Aorta (tissue), 5 donors: ENCODE data around the gene CTNNBL1. TPM values are rescaled to one million over a fixed set of nuclear protein-coding genes. Genes with fewer than 3 reads are reported as not detected.

Experiments
- ATAC-seq: fragments of 200-7000 bp; cut with Tn5 transposase; one replicate; pipeline ENCODE4 v1.9.1; 2022; ENCODE audit warnings: moderate library complexity; ENCODE audit not compliant: low FRiP score
- DNase-seq, 2 donors: peaks; one replicate each; pipeline ENCODE4 v3.0.0-alpha.2; 2020
- H3K27ac ChIP-seq, 2 donors: one replicate each; pipeline ENCODE4 v1.5.1; 2013; ENCODE audit warnings: low read length in 2 of 2, mild to moderate bottlenecking in 2 of 2, moderate library complexity in 2 of 2, control low read depth in 1 of 2, inconsistent platforms in 1 of 2, low read depth in 1 of 2
- H3K27me3 ChIP-seq, 2 donors: one replicate each; pipeline ENCODE4 v1.6.1; 2013; ENCODE audit warnings: control low read depth in 1 of 2, low read length in 1 of 2, mild to moderate bottlenecking in 1 of 2, moderate library complexity in 1 of 2; ENCODE audit not compliant: insufficient read depth in 2 of 2, control insufficient read depth in 1 of 2
- H3K36me3 ChIP-seq, 2 donors: one replicate each; pipeline ENCODE4 v1.6.1; 2013; ENCODE audit warnings: control low read depth in 1 of 2, low read length in 1 of 2, mild to moderate bottlenecking in 1 of 2; ENCODE audit not compliant: insufficient read depth in 2 of 2, control insufficient read depth in 1 of 2
- H3K4me1 ChIP-seq, 2 donors: one replicate each; pipeline ENCODE4 v1.6.1; 2013; ENCODE audit warnings: low read length in 2 of 2, control low read depth in 1 of 2, mild to moderate bottlenecking in 1 of 2, moderate library complexity in 1 of 2; ENCODE audit not compliant: insufficient read depth in 2 of 2, control insufficient read depth in 1 of 2
- H3K4me3 ChIP-seq, 2 donors: one replicate each; pipeline ENCODE4 v1.5.1; 2013; ENCODE audit warnings: low read length in 2 of 2, control low read depth in 1 of 2, mild to moderate bottlenecking in 1 of 2
- H3K9me3 ChIP-seq: one replicate; pipeline ENCODE4 v1.6.1; 2013; ENCODE audit warnings: mild to moderate bottlenecking, low read length; ENCODE audit not compliant: control insufficient read depth
- WGBS, 2 donors: extraction: QIAGEN DNeasy Blood & Tissue Kit; methylation state at CpG; one replicate each; pipeline ENCODE4 v1.1.7; 2013; 5-methylcytosine and 5-hydroxymethylcytosine counted together
- intact Hi-C, 2 donors: fragments of 100-400 bp; cut with DNase I; formaldehyde crosslinking; loops; one replicate each; pipeline versions ENCODE4 v1.14.2 to v1.15.0; 2022
- polyA plus RNA-seq, 2 donors: library from polyadenylated mRNA; stranded (reverse); fragments of 200-250 nt; gene quantifications; one replicate each; pipeline ENCODE4 v1.2.3, GENCODE V29; 2013
- total RNA-seq, 2 donors: library from RNA; stranded (reverse); fragmentation: NEBNext Ultra II Directional; extraction: Animal tissue kit (Norgen Biotek cat#: 25700); gene quantifications; one replicate each; pipeline ENCODE4 v1.2.1, GENCODE V29; 2021
- donor health status: healthy with polysubstance abuse.
- donor health status: Bipolar disorder and iron deficiency.
- donor health status: DM: no; HTN: no; CAD: no.
- donor health status: DM: no; HTN: no; CAD: no.
- donor health status: DM: yes; HTN: yes; CAD: no.

The CTNNBL1 gene
- total and polyA plus RNA-seq, 4 donors = 42.9 to 71.2 (median 54.4) TPM

DNA sequence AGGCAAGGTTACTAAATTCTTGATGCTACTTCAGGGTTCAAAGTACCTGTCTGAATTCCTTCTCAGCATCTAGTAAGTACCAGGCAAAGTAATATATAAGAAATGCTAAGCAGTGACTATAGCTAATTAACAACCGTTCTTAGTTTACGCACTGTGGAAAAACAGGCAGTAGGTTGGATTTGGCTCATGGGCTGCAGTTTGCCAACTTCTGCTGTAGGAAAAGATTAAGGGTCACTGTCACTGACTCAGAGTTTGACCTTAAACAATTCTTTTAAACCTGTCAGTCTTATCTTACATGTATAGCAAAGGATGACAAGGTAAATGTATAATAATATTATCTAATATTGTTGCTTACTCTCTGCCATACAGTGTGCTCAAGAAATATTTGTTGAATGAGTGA is 42.3 kb downstream of the CTNNBL1 start:
- Histone ChIP-seq H3K4me1 (no peaks in the 10 kb centered on the region), H3K4me3 (no peak overlapping the region), H3K27me3 (no peaks in the 10 kb centered on the region), H3K27ac (no peak overlapping the region), H3K36me3 (peaks cover 12 to 15% of the 10 kb centered on the region in 2 donors), H3K9me3 (peaks cover 3% of the 10 kb centered on the region)
- ATAC-seq = no peak
- 94 to 98% methylated on average over 2 of the region's 2 CpGs for WGBS, 2 donors
- no peak for DNase-seq
- intact Hi-C loops = no loop called here

DNA sequence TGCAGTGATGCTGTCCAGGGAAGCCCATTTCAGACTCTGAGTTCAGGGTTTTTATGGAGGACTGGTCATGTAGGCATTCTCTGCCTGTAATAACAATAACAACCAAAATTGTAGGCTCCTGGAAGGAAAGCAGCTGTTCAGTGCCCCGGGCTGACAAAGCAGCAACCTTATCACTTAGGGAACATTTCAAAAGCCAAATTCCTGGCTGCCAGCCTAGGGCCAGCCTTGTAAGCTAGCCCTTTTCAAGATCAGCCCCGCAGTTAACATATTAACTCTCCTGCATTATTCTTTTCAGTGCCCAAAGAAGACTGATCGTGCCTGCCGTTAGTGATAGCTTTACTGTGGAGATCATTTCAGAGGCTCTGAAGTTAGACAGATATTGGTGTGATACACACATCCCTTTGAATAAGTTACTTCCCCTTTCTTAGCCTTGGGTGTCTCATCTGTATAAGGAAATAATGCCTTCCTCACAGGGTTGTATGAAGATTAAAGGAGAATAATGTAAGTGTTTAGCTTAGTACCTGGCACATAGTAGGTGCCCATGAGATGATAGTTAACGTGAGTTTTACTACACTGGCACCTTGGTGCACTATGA is 44.1 kb downstream of the CTNNBL1 start:
- 78% methylated on average over 5 of the region's 5 CpGs for WGBS, 2 donors
- Histone ChIP-seq H3K27me3 (no peaks in the 10 kb centered on the region), H3K27ac (no peak overlapping the region), H3K9me3 (peaks cover 3% of the 10 kb centered on the region), H3K36me3 (peaks cover 12 to 15% of the 10 kb centered on the region in 2 donors), H3K4me3 (no peak overlapping the region), H3K4me1 (peaks cover 0 to 3% of the 10 kb centered on the region in 2 donors)
- DNase-seq (no peak), ATAC-seq (no peak)
- intact Hi-C loops = no loop called here

GRCh38 chr20:37741055-37741454 is 47.2 kb downstream of the CTNNBL1 start:
- ATAC-seq = no peak
- Histone ChIP-seq H3K4me1 (peaks cover 0 to 3% of the 10 kb centered on the region in 2 donors), H3K4me3 (no peak overlapping the region), H3K9me3 (peaks cover 3% of the 10 kb centered on the region), H3K27ac (no peak overlapping the region), H3K27me3 (no peaks in the 10 kb centered on the region), H3K36me3 (peaks cover 12 to 13% of the 10 kb centered on the region in 2 donors)
- 71 to 74% methylated on average over 3 of the region's 3 CpGs for WGBS, 2 donors
- no peak for DNase-seq
- intact Hi-C loops = no loop called here

GRCh38 chr20:37741570-37741969 is 47.7 kb downstream of the CTNNBL1 start:
- no peak for DNase-seq
- no peaks in the 10 kb centered on the region for H3K27me3 ChIP-seq
- no peak overlapping the region for H3K4me3 ChIP-seq
- intact Hi-C loops = no loop called here
- peaks cover 3% of the 10 kb centered on the region for H3K9me3 ChIP-seq
- WGBS, 2 donors = 5 to 13% methylated on average over 1 of the region's 1 CpG
- peaks cover 12 to 13% of the 10 kb centered on the region in 2 donors for H3K36me3 ChIP-seq
- H3K4me1 ChIP-seq = peaks cover 0 to 3% of the 10 kb centered on the region in 2 donors
- ATAC-seq = no peak
- no peak overlapping the region for H3K27ac ChIP-seq

GRCh38 chr20:37742131-37742530 is 48.3 kb downstream of the CTNNBL1 start:
- H3K27me3 ChIP-seq = no peaks in the 10 kb centered on the region
- no peak overlapping the region for H3K4me3 ChIP-seq
- H3K4me1 ChIP-seq = peaks cover 0 to 3% of the 10 kb centered on the region in 2 donors
- H3K9me3 ChIP-seq = peaks cover 3% of the 10 kb centered on the region
- peaks cover 11 to 12% of the 10 kb centered on the region in 2 donors for H3K36me3 ChIP-seq
- intact Hi-C loops = no loop called here
- DNase-seq (no peak), ATAC-seq (no peak)
- 96% methylated on average over 2 of the region's 2 CpGs for WGBS, 2 donors
- H3K27ac ChIP-seq = no peak overlapping the region

- no peak for DNase-seq
These were observed 50.5 kb downstream of the CTNNBL1 start for GRCh38 chr20:37744347-37744746.

DNA sequence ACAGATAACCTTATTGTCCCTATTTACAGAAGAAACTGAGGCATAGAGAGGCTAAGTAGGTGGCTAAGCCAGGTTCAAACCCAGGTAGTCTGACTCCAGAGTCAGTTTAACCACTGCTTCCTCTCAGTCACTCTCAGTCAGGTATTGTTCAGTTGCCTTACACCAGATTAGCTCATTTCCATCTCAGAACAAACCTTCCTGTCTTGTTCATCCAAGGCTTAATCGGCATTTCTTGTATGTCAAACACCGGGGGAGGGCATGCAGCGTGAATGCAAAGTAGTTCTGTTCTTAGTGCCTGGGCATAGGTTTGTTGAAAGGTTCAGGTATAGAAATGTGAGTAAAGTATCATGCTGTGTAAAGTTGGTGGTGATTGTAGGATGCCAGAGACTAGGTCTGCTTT is 51.7 kb downstream of the CTNNBL1 start:
- no peaks in the 10 kb centered on the region for H3K27me3 ChIP-seq
- WGBS, 2 donors = 86 to 88% methylated on average over 3 of the region's 3 CpGs
- DNase-seq (no peak), ATAC-seq (no peak)
- intact Hi-C loops = no loop called here
- H3K27ac ChIP-seq = no peak overlapping the region
- no peaks in the 10 kb centered on the region for H3K9me3 ChIP-seq
- peaks cover 5 to 7% of the 10 kb centered on the region in 2 donors for H3K36me3 ChIP-seq
- H3K4me3 ChIP-seq = no peak overlapping the region
- H3K4me1 ChIP-seq = peaks cover 0 to 3% of the 10 kb centered on the region in 2 donors

More at GRCh38 chr20:37744347-37744746, 50.5 kb downstream of the CTNNBL1 start:
- peaks cover 0 to 3% of the 10 kb centered on the region in 2 donors for H3K4me1 ChIP-seq
- ATAC-seq = no peak
- WGBS, 2 donors = 89 to 96% methylated on average over 2 of the region's 2 CpGs
- H3K27ac ChIP-seq = no peak overlapping the region
- H3K4me3 ChIP-seq = no peak overlapping the region
- intact Hi-C loops = no loop called here
- H3K36me3 ChIP-seq = peaks cover 5% of the 10 kb centered on the region in 2 donors
- H3K27me3 ChIP-seq = no peaks in the 10 kb centered on the region
- no peaks in the 10 kb centered on the region for H3K9me3 ChIP-seq

DNA sequence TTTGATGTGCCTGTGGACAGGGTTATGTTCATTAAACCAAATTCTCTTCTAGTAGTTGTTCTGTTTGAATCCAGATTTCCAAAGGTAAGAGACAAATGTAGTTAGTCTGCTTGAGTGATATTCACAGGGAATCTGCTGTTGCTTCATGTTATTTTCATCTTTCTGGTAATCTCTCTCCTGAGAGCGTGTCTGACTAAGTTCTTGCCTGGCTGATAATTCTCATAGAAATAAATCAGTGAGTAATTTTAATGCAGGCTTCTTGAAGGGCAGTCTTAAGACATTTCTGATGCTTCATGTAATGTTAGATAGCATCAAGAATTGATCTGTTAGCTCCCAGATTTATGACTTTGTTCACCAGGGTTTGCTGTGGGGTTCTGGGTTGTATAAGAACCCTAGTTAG is 54.2 kb downstream of the CTNNBL1 start:
- 97 to 100% methylated on average over 1 of the region's 1 CpG for WGBS, 2 donors
- no peak for DNase-seq
- Histone ChIP-seq H3K9me3 (no peaks in the 10 kb centered on the region), H3K4me1 (no peaks in the 10 kb centered on the region), H3K27me3 (no peaks in the 10 kb centered on the region), H3K4me3 (no peak overlapping the region), H3K27ac (no peak overlapping the region), H3K36me3 (peaks cover 7% of the 10 kb centered on the region in 2 donors)
- intact Hi-C loops = no loop called here
- ATAC-seq = no peak

- no peaks in the 10 kb centered on the region for H3K9me3 ChIP-seq
- intact Hi-C loops = no loop called here
- H3K27ac ChIP-seq = no peak overlapping the region
- WGBS, 2 donors = 87 to 90% methylated on average over 4 of the region's 4 CpGs
- H3K27me3 ChIP-seq = no peaks in the 10 kb centered on the region
- DNase-seq = no peak
- H3K4me1 ChIP-seq = no peaks in the 10 kb centered on the region
- H3K4me3 ChIP-seq = no peak overlapping the region
- no peak for ATAC-seq
- H3K36me3 ChIP-seq = peaks cover 7% of the 10 kb centered on the region in 2 donors
These were observed 55.4 kb downstream of the CTNNBL1 start for GRCh38 chr20:37749218-37749617.
